ENCODE results near the gene LRRC1.

- TF ChIP-seq, protein P1, sequence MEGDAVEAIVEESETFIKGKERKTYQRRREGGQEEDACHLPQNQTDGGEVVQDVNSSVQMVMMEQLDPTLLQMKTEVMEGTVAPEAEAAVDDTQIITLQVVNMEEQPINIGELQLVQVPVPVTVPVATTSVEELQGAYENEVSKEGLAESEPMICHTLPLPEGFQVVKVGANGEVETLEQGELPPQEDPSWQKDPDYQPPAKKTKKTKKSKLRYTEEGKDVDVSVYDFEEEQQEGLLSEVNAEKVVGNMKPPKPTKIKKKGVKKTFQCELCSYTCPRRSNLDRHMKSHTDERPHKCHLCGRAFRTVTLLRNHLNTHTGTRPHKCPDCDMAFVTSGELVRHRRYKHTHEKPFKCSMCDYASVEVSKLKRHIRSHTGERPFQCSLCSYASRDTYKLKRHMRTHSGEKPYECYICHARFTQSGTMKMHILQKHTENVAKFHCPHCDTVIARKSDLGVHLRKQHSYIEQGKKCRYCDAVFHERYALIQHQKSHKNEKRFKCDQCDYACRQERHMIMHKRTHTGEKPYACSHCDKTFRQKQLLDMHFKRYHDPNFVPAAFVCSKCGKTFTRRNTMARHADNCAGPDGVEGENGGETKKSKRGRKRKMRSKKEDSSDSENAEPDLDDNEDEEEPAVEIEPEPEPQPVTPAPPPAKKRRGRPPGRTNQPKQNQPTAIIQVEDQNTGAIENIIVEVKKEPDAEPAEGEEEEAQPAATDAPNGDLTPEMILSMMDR (conservative IDR thresholded peaks at IDR 0.05 in 1 of 2, IDR thresholded peaks at IDR 0.05 in 1 of 2; ENCODE audit: low read depth in 1 of 2, low read length in 2 of 2), result no peak
- TF ChIP-seq EZH2 (IDR thresholded peaks at IDR 0.05; ENCODE audit: low read length, missing control alignments), result no peak
Observed at GRCh38 chr6:53918854-53919510, 124.2 kb downstream of the LRRC1 start.

Measured in fibroblast of lung (primary cell).